HepG2 (cell line): ENCODE data around the gene VAMP5. TPM values are rescaled to one million over a fixed set of nuclear protein-coding genes. Genes with fewer than 3 reads are reported as not detected.

Experiments used
- BHLHE40 ChIP-seq: IDR thresholded peaks from 2 replicates; pipeline ENCODE4 v1.6.1; 2011; ENCODE audit warnings: low read length, improper control_type of control experiment
- CHD2 ChIP-seq: IDR thresholded peaks from 2 replicates; pipeline ENCODE4 v1.6.1; 2011; ENCODE audit warnings: low read depth, low read length, improper control_type of control experiment
- EZH2 ChIP-seq: conservative IDR thresholded peaks from 2 replicates; pipeline ENCODE4 v1.6.1; 2012; ENCODE audit warnings: mild to moderate bottlenecking, low read depth, low read length, moderate library complexity
- GATAD2A ChIP-seq: IDR thresholded peaks from 2 replicates; pipeline ENCODE4 v1.6.1; 2016
- HNRNPLL ChIP-seq: fragments of 200-400 bp; formaldehyde crosslinking; IDR thresholded peaks from 2 replicates; pipeline ENCODE4 v1.6.1; 2017; ENCODE audit warnings: mild to moderate bottlenecking, low read depth, low read length; ENCODE audit not compliant: poor library complexity, severe bottlenecking
- MAFF ChIP-seq: IDR thresholded peaks from 2 replicates; pipeline ENCODE4 v1.6.1; 2011; ENCODE audit warnings: low read depth, low read length, improper control_type of control experiment
- MLLT10 ChIP-seq: sonication (generic); formaldehyde crosslinking; IDR thresholded peaks from 2 replicates; pipeline ENCODE4 v1.4.0; 2020; ENCODE audit warnings: missing genetic modification reagents
- MTF2 ChIP-seq: sonication (generic); formaldehyde crosslinking; IDR thresholded peaks from 2 replicates; pipeline ENCODE4 v1.5.0; 2020; ENCODE audit warnings: missing genetic modification reagents, borderline replicate concordance
- NR3C1 ChIP-seq: sonication (generic); formaldehyde crosslinking; IDR thresholded peaks from 2 replicates; pipeline ENCODE4 v1.4.0; 2020; ENCODE audit warnings: missing genetic modification reagents
- SETDB1 ChIP-seq: sonication (generic); formaldehyde crosslinking; IDR thresholded peaks from 2 replicates; pipeline ENCODE4 v1.5.1; 2020; ENCODE audit warnings: missing genetic modification reagents, mild to moderate bottlenecking, borderline replicate concordance
- SMYD3 ChIP-seq: sonication (generic); formaldehyde crosslinking; IDR thresholded peaks from 2 replicates; pipeline ENCODE4 v1.8.1; 2023; ENCODE audit warnings: mild to moderate bottlenecking, missing genetic modification reagents
- SNAPC4 ChIP-seq: sonication (generic); formaldehyde crosslinking; IDR thresholded peaks from 2 replicates; pipeline ENCODE4 v1.4.0; 2020; ENCODE audit warnings: mild to moderate bottlenecking, missing genetic modification reagents
- ZBTB20 ChIP-seq: sonication (generic); formaldehyde crosslinking; IDR thresholded peaks from 2 replicates; pipeline ENCODE4 v1.8.1; 2023; ENCODE audit warnings: missing genetic modification reagents, low read depth, mild to moderate bottlenecking, borderline replicate concordance
- ZKSCAN8 ChIP-seq: IDR thresholded peaks from 2 replicates; pipeline ENCODE4 v1.6.1; 2016; ENCODE audit warnings: borderline replicate concordance, missing genetic modification reagents, missing compliant biosample characterization
- ZNF20 ChIP-seq: sonication (generic); formaldehyde crosslinking; IDR thresholded peaks from 2 replicates; pipeline ENCODE4 v1.4.0; 2020; ENCODE audit warnings: mild to moderate bottlenecking, moderate library complexity, missing genetic modification reagents
- ZNF207 ChIP-seq: fragments of 450-650 bp; IDR thresholded peaks from 2 replicates; pipeline ENCODE4 v1.6.1; 2016; ENCODE audit warnings: antibody characterized with exemption, borderline replicate concordance
- ZNF256 ChIP-seq: sonication (generic); formaldehyde crosslinking; conservative IDR thresholded peaks from 2 replicates; pipeline ENCODE4 v1.4.0; 2020; ENCODE audit warnings: missing genetic modification reagents
- ZNF263 ChIP-seq: sonication (generic); formaldehyde crosslinking; IDR thresholded peaks from 2 replicates; pipeline ENCODE4 v1.4.0; 2020; ENCODE audit warnings: missing genetic modification reagents
- ZNF619 ChIP-seq: sonication (generic); formaldehyde crosslinking; IDR thresholded peaks from 2 replicates; pipeline ENCODE4 v1.4.0; 2020; ENCODE audit warnings: mild to moderate bottlenecking, missing genetic modification reagents
- polyA plus RNA-seq, 8 experiments: library from polyadenylated mRNA; depleted of rRNA in 3 of 8; stranded (reverse) in 7 of 8; unstranded in 1 of 8; fragments of >200 nt; fragmentation: Illumina TruSeq in 4 of 8; extraction: Trizol in 4 of 8; gene quantifications; 2 replicates each; pipeline versions ENCODE4 v1.2.1 to v1.2.3, GENCODE V29; 2011 to 2016; ENCODE audit warnings: low read depth in 4 of 8, missing spikeins in 1 of 8, mixed read lengths in 1 of 8; ENCODE audit not compliant: insufficient read depth in 1 of 8
- total RNA-seq, 5 experiments: library from RNA; depleted of rRNA; stranded (reverse); fragments of >200 nt; fragmentation: Illumina TruSeq; extraction: Trizol; gene quantifications; 2 replicates each; pipeline ENCODE4 v1.2.3, GENCODE V29; 2016; ENCODE audit warnings: low read depth in 1 of 5
- TF ChIP-seq, protein P1 (sequence below): sonication (generic); formaldehyde crosslinking; IDR thresholded peaks from 2 replicates; pipeline ENCODE4 v1.4.0; 2020; ENCODE audit warnings: missing genetic modification reagents
- TF ChIP-seq, protein P2 (sequence below): sonication (generic); formaldehyde crosslinking; IDR thresholded peaks from 2 replicates; pipeline ENCODE4 v1.5.0; 2020; ENCODE audit warnings: mild to moderate bottlenecking, missing genetic modification reagents
- TF ChIP-seq, protein P3 (sequence below): sonication (generic); formaldehyde crosslinking; IDR thresholded peaks from 2 replicates; pipeline ENCODE4 v1.8.1; 2023; ENCODE audit warnings: mild to moderate bottlenecking, inconsistent platforms, moderate library complexity, missing genetic modification reagents, borderline replicate concordance

The VAMP5 gene
- total and polyA plus RNA-seq, 2 of the 13 experiments (the other 11 are each of a cell fraction or from before 2014, with no cell fraction given): 7.2 to 56.7 TPM

DNA sequence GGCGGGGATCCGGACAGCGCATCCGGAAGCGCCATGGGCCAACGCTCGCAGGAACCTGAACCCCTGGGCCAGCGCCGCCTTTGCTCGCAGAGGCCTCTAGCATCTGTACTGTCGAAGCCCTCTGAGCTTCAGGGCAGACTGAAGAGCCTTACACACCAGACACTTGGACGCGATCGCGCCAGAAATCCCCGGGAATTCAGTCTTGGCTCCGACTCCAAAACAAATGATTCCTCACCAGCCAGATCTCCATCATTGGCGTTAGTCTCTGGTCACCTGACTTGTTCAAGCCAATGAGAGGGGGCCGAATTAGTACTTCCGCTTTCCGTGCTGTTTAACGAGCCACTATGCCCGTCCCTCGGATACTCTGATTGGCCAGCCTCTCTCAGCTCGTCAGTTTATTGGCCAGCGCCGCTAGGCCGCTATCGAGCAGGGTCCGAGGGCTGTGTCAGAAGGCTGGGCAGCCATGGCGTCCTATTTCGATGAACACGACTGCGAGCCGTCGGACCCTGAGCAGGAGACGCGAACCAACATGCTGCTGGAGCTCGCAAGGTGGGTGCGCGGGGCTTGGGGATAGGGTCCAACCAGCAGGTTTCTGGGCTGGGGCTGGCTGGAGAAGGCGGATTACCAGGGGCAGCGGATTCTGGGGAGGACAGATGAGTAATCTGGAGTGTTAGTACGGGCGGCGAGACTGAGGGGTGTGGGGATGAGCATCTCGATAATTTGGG, 11.2 kb downstream of the VAMP5 start, which contains the start of gene RNF181 (continued):
- TF ChIP-seq HNRNPLL (peak; percentile 37), MAFF (no peak), SMYD3 (CRISPR knock-in tag) (peak; percentile 93; the same call in 1 of the 2 replicates), EZH2 (no peak), CHD2 (no peak), ZNF207 (no peak), ZNF263 (CRISPR knock-in tag) (peak; percentile 44; the same call in 1 of the 2 replicates), ZKSCAN8 (CRISPR knock-in tag) (peak; percentile 34; the same call in 1 of the 2 replicates), GATAD2A (CRISPR knock-in tag) (no peak), MLLT10 (CRISPR knock-in tag) (no peak), NR3C1 (CRISPR knock-in tag) (no peak), SETDB1 (CRISPR knock-in tag) (no peak), SNAPC4 (CRISPR knock-in tag) (no peak; the same call in 1 of the 2 replicates), ZBTB20 (peak; percentile 64), ZNF619 (CRISPR knock-in tag) (peak; percentile 94; the same call in 1 of the 2 replicates), ZNF20 (CRISPR knock-in tag) (no peak), MTF2 (CRISPR knock-in tag) (0 out of 2 replicates have a peak, but pooled peaks have one; percentile 47), BHLHE40 (no peak), ZNF256 (CRISPR knock-in tag) (no peak)
- TF ChIP-seq, protein P1, sequence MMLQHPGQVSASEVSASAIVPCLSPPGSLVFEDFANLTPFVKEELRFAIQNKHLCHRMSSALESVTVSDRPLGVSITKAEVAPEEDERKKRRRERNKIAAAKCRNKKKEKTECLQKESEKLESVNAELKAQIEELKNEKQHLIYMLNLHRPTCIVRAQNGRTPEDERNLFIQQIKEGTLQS (CRISPR knock-in tag): no peak
- TF ChIP-seq, protein P2, sequence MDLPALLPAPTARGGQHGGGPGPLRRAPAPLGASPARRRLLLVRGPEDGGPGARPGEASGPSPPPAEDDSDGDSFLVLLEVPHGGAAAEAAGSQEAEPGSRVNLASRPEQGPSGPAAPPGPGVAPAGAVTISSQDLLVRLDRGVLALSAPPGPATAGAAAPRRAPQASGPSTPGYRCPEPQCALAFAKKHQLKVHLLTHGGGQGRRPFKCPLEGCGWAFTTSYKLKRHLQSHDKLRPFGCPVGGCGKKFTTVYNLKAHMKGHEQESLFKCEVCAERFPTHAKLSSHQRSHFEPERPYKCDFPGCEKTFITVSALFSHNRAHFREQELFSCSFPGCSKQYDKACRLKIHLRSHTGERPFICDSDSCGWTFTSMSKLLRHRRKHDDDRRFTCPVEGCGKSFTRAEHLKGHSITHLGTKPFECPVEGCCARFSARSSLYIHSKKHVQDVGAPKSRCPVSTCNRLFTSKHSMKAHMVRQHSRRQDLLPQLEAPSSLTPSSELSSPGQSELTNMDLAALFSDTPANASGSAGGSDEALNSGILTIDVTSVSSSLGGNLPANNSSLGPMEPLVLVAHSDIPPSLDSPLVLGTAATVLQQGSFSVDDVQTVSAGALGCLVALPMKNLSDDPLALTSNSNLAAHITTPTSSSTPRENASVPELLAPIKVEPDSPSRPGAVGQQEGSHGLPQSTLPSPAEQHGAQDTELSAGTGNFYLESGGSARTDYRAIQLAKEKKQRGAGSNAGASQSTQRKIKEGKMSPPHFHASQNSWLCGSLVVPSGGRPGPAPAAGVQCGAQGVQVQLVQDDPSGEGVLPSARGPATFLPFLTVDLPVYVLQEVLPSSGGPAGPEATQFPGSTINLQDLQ: peak; percentile 90; the same call in 1 of the 2 replicates
- TF ChIP-seq, protein P3, sequence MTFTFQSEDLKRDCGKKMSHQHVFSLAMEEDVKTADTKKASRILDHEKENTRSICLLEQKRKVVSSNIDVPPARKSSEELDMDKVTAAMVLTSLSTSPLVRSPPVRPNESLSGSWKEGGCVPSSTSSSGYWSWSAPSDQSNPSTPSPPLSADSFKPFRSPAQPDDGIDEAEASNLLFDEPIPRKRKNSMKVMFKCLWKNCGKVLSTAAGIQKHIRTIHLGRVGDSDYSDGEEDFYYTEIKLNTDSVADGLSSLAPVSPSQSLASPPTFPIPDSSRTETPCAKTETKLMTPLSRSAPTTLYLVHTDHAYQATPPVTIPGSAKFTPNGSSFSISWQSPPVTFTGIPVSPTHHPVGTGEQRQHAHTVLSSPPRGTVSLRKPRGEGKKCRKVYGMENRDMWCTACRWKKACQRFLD (CRISPR knock-in tag): peak; percentile 84; the same call in 1 of the 2 replicates
